ENCODE data around the gene NAPEPLD.

- TF ChIP-seq CTCF (IDR thresholded peaks at IDR 0.05) (no peak), POLR2A (IDR thresholded peaks at IDR 0.05) (no peak), EP300 (IDR thresholded peaks at IDR 0.05) (no peak)
Measured at GRCh38 chr7:103115771-103116170, 33.1 kb downstream of the NAPEPLD start.
